Smooth muscle cell (in vitro differentiated cells): ENCODE results near the gene YIF1B. TPM values are rescaled to one million over a fixed set of nuclear protein-coding genes. Genes with fewer than 3 reads are reported as not detected.

ENCODE experiments used
- DNase-seq: peaks from one replicate; lab custom pipeline; 2025; ENCODE audit not compliant: unreplicated experiment; lab: John Stamatoyannopoulos, UW
- H2AFZ ChIP-seq: fragments of 200-600 bp; sonication (generic); 2 replicates; pipeline ENCODE4 v1.6.0; 2016; ENCODE audit warnings: antibody characterized with exemption, low read depth, mild to moderate bottlenecking
- H3F3A ChIP-seq: fragments of 200-600 bp; sonication (generic); 2 replicates; pipeline ENCODE4 v1.6.0; 2017; ENCODE audit warnings: antibody characterized with exemption, low read depth
- H3K27ac ChIP-seq: fragments of 200-600 bp; sonication (generic); 2 replicates; pipeline ENCODE4 v1.5.1; 2016; ENCODE audit warnings: low read depth, mild to moderate bottlenecking
- H3K27me3 ChIP-seq: fragments of 200-600 bp; sonication (generic); 2 replicates; pipeline ENCODE4 v1.6.1; 2016; ENCODE audit warnings: low read depth, mild to moderate bottlenecking
- H3K36me3 ChIP-seq: fragments of 200-600 bp; sonication (generic); 2 replicates; pipeline ENCODE4 v1.5.1; 2016; ENCODE audit warnings: low read depth
- H3K4me1 ChIP-seq: fragments of 200-600 bp; sonication (generic); 2 replicates; pipeline ENCODE4 v1.5.1; 2016; ENCODE audit warnings: low read depth
- H3K4me2 ChIP-seq: fragments of 200-600 bp; sonication (generic); 2 replicates; pipeline ENCODE4 v1.6.0; 2016; ENCODE audit warnings: mild to moderate bottlenecking
- H3K4me3 ChIP-seq: fragments of 200-600 bp; sonication (generic); 2 replicates; pipeline ENCODE4 v1.5.1; 2016; ENCODE audit warnings: mild to moderate bottlenecking
- H3K79me2 ChIP-seq: fragments of 200-600 bp; sonication (generic); 2 replicates; pipeline ENCODE4 v1.6.0; 2016; ENCODE audit warnings: low read depth, mild to moderate bottlenecking
- H3K9ac ChIP-seq: fragments of 200-600 bp; sonication (generic); 2 replicates; pipeline ENCODE4 v1.6.0; 2016; ENCODE audit warnings: low read depth
- H3K9me3 ChIP-seq: fragments of 200-600 bp; sonication (generic); replicated peaks from 2 replicates; pipeline ENCODE4 v1.5.1; 2016; ENCODE audit warnings: low read depth
- H4K20me1 ChIP-seq: fragments of 200-600 bp; sonication (generic); 2 replicates; pipeline ENCODE4 v1.6.0; 2016; ENCODE audit warnings: low read depth
- CTCF ChIP-seq: fragments of 200-600 bp; sonication (generic); IDR thresholded peaks from 2 replicates; pipeline ENCODE4 v1.5.1; 2017; ENCODE audit warnings: borderline replicate concordance, mild to moderate bottlenecking, antibody characterized with exemption; ENCODE audit not compliant: insufficient read depth, poor library complexity, severe bottlenecking
- WGBS: methylation state at CpG from one replicate; pipeline ENCODE4 v1.1.7; 2016; ENCODE audit warnings: low lambda C conversion rate; 5-methylcytosine and 5-hydroxymethylcytosine counted together
- polyA plus RNA-seq: library from polyadenylated mRNA; unstranded; fragments of >200 nt; fragmentation: Nextera tagmentation; extraction: Ambion mirVana; gene quantifications from 2 replicates; pipeline ENCODE4 v1.2.1, GENCODE V29; 2016
- total RNA-seq: library from RNA; depleted of rRNA; stranded (reverse); fragments of >200 nt; gene quantifications from 2 replicates; pipeline ENCODE4 v1.2.3, GENCODE V29; 2014

YIF1B gene
- total and polyA plus RNA-seq, 2 experiments from 2014 or later, result 80.1 to 216 TPM

GRCh38 chr19:38316477-38317067 lies 825 bp upstream of the YIF1B start:
- H3K27ac ChIP-seq, result peak overlapping the region; percentile 23
- H3K4me2 ChIP-seq, result peak overlapping the region; percentile 83
- H3K9me3 ChIP-seq, result no peaks in the 10 kb centered on the region
- no peaks in the 10 kb centered on the region for H3K27me3 ChIP-seq
- 45% methylated on average over 8 of the region's 8 CpGs for WGBS
- H2AFZ ChIP-seq, result no peak overlapping the region
- peaks cover 11% of the 10 kb centered on the region for H3K4me1 ChIP-seq
- H4K20me1 ChIP-seq, result peaks cover 11% of the 10 kb centered on the region
- H3K9ac ChIP-seq, result no peak overlapping the region
- no peaks in the 10 kb centered on the region for H3K36me3 ChIP-seq
- H3K4me3 ChIP-seq, result peak overlapping the region; percentile 54
- H3K79me2 ChIP-seq, result peaks cover 9% of the 10 kb centered on the region
- H3F3A ChIP-seq, result peaks cover 3% of the 10 kb centered on the region
- DNase-seq, result no peak
- no peak for TF ChIP-seq CTCF

DNA sequence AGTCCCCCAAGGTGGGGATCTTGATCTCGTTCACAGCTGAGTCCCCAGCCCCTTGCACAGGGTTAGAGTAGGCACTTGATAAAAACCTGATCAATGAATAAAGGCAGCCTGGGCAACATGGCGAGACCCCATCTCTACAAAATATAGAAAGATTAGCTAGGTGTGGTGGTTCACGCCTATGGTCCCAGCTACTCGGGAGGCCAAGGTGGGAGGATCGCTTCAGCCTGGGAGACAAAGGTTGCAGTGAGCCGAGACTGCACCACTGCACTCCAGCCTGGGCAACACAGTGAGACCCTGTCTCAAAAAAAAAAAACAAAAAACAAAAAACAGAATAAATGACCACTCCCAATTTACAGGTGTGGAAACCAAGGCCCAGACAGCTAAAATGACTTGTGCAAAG lies 4.8 kb downstream of the YIF1B start:
- Histone ChIP-seq H2AFZ (no peak overlapping the region), H3K79me2 (peaks cover 12% of the 10 kb centered on the region), H3K27ac (no peak overlapping the region), H3K27me3 (no peaks in the 10 kb centered on the region), H3K4me3 (no peak overlapping the region), H3K9me3 (no peaks in the 10 kb centered on the region), H3K9ac (no peak overlapping the region), H3F3A (no peaks in the 10 kb centered on the region), H3K4me1 (no peaks in the 10 kb centered on the region), H3K4me2 (no peak overlapping the region), H4K20me1 (peaks cover 25% of the 10 kb centered on the region), H3K36me3 (no peaks in the 10 kb centered on the region)
- no peak for TF ChIP-seq CTCF
- 96% methylated on average over 6 of the region's 6 CpGs for WGBS
- no peak for DNase-seq

DNA sequence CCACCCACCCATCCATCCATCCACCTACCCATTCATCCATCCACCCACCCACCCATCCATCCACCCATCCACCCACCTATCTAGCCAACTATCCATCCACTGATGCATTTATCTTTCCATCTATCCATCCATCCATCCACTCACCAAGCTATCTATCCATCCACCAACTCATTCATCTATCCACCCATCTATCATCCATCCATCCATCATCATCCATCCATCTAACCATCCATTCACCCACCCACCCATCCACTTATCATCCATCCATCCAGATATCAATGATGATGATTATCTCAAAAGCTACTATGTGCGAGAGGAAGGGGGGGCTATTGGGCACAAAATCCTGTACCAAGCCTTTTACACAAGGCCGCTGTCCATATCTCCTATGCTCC lies 5.5 kb downstream of the YIF1B start:
- Histone ChIP-seq H3F3A (no peaks in the 10 kb centered on the region), H3K27ac (no peak overlapping the region), H3K9ac (no peak overlapping the region), H3K36me3 (no peaks in the 10 kb centered on the region), H3K4me2 (no peak overlapping the region), H3K4me3 (no peak overlapping the region), H3K79me2 (peaks cover 12% of the 10 kb centered on the region), H2AFZ (no peak overlapping the region), H3K27me3 (no peaks in the 10 kb centered on the region), H4K20me1 (peaks cover 25% of the 10 kb centered on the region), H3K9me3 (no peaks in the 10 kb centered on the region), H3K4me1 (peaks cover 2% of the 10 kb centered on the region)
- DNase-seq, result no peak
- 97% methylated on average over 2 of the region's 2 CpGs for WGBS
- TF ChIP-seq CTCF, result no peak

- no peak overlapping the region for H3K27ac ChIP-seq
- H3K36me3 ChIP-seq, result no peaks in the 10 kb centered on the region
- no peaks in the 10 kb centered on the region for H3K9me3 ChIP-seq
- H3K27me3 ChIP-seq, result no peaks in the 10 kb centered on the region
- H3F3A ChIP-seq, result no peaks in the 10 kb centered on the region
- peaks cover 5% of the 10 kb centered on the region for H3K4me1 ChIP-seq
- no peak overlapping the region for H3K4me2 ChIP-seq
- H2AFZ ChIP-seq, result no peak overlapping the region
- no peak overlapping the region for H3K9ac ChIP-seq
- no peak for DNase-seq
- peaks cover 25% of the 10 kb centered on the region for H4K20me1 ChIP-seq
- WGBS, result 89% methylated on average over 3 of the region's 3 CpGs
- peaks cover 11% of the 10 kb centered on the region for H3K79me2 ChIP-seq
- H3K4me3 ChIP-seq, result no peak overlapping the region
- TF ChIP-seq CTCF, result no peak
Measured at GRCh38 chr19:38309615-38310278, 6.0 kb downstream of the YIF1B start.
